Occipital lobe (tissue), 1 donor: ENCODE measurements around the gene WFDC5. TPM values are rescaled to one million over a fixed set of nuclear protein-coding genes. Genes with fewer than 3 reads are reported as not detected.

Source experiments
- total RNA-seq: library from RNA; depleted of rRNA; stranded (reverse); fragments of >200 nt; gene quantifications from one replicate; pipeline ENCODE4 v1.2.3, GENCODE V29; 2014

Gene WFDC5
- total RNA-seq, 1 donor from 2014 or later, result not detected

Other genes with a start within 250 kb of the WFDC5 start
- gene YWHAB, start 229.5 kb downstream of the WFDC5 start, total RNA-seq, result 121 TPM
- gene PABPC1L, start 205.1 kb downstream of the WFDC5 start, total RNA-seq, result 4.4 TPM
- 5.0 TPM for gene TOMM34, start 154.8 kb downstream of the WFDC5 start, total RNA-seq
- 56.6 TPM for gene STK4, start 148.7 kb downstream of the WFDC5 start, total RNA-seq
- 2.7 TPM for gene KCNS1, start 14.0 kb downstream of the WFDC5 start, total RNA-seq
- not detected for gene WFDC12, start 9.3 kb upstream of the WFDC5 start, total RNA-seq
- not detected for gene PI3, start 59.7 kb upstream of the WFDC5 start, total RNA-seq
- gene SEMG1, start 91.9 kb upstream of the WFDC5 start, total RNA-seq, result not detected
- not detected for gene SEMG2, start 106.2 kb upstream of the WFDC5 start, total RNA-seq
- gene SLPI, start 139.4 kb upstream of the WFDC5 start, total RNA-seq, result not detected
- gene RBPJL, start 191.7 kb upstream of the WFDC5 start, total RNA-seq, result not detected
- gene MATN4, start 193.1 kb upstream of the WFDC5 start, total RNA-seq, result not detected
- 1.9 TPM for gene SDC4, start 233.2 kb upstream of the WFDC5 start, total RNA-seq
- 23.4 TPM for gene SYS1, start 248.0 kb upstream of the WFDC5 start, total RNA-seq